Epithelial cell of esophagus (primary cell): ENCODE measurements around the gene MON2.
A peak's percentile ranks its signal among the peaks of the same experiment; 100 is the strongest.

Experiments used
- DNase-seq: peaks from one replicate; pipeline ENCODE4 v3.0.0; 2010; ENCODE audit warnings: low read depth
- H3K4me3 ChIP-seq: 2 replicates; pipeline ENCODE4 v1.5.1; 2011; ENCODE audit warnings: mild to moderate bottlenecking, low read length, control low read depth
- TF ChIP-seq, protein P1 (sequence below): IDR thresholded peaks from 2 replicates; pipeline ENCODE4 v1.5.1; 2011; ENCODE audit warnings: low read depth, mild to moderate bottlenecking, low read length, control low read depth, inconsistent platforms; ENCODE audit not compliant: insufficient read depth; ENCODE audit errors: missing control alignments

Gene MON2

DNA sequence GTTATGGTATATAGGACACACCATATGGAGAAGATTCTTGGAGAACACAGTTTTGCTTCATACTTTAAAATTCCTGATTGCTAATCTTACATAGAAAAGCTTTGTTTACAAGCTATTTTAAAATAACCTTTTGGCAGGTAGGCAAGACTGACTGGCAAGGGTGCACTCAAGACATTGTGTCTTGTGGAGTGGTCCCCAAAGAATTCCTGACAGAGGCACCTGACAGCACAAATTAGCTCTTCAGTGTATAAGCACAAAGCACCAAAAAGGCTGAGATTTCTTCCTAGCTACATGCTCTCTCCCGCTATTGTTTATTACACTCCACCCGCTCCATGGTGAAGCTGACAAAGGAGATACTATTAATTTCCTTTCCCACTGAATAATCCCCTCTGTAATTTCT, 139.4 kb downstream of the MON2 start:
- TF ChIP-seq, protein P1, sequence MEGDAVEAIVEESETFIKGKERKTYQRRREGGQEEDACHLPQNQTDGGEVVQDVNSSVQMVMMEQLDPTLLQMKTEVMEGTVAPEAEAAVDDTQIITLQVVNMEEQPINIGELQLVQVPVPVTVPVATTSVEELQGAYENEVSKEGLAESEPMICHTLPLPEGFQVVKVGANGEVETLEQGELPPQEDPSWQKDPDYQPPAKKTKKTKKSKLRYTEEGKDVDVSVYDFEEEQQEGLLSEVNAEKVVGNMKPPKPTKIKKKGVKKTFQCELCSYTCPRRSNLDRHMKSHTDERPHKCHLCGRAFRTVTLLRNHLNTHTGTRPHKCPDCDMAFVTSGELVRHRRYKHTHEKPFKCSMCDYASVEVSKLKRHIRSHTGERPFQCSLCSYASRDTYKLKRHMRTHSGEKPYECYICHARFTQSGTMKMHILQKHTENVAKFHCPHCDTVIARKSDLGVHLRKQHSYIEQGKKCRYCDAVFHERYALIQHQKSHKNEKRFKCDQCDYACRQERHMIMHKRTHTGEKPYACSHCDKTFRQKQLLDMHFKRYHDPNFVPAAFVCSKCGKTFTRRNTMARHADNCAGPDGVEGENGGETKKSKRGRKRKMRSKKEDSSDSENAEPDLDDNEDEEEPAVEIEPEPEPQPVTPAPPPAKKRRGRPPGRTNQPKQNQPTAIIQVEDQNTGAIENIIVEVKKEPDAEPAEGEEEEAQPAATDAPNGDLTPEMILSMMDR = no peak
- no peak overlapping the region for H3K4me3 ChIP-seq
- no peak for DNase-seq

DNA sequence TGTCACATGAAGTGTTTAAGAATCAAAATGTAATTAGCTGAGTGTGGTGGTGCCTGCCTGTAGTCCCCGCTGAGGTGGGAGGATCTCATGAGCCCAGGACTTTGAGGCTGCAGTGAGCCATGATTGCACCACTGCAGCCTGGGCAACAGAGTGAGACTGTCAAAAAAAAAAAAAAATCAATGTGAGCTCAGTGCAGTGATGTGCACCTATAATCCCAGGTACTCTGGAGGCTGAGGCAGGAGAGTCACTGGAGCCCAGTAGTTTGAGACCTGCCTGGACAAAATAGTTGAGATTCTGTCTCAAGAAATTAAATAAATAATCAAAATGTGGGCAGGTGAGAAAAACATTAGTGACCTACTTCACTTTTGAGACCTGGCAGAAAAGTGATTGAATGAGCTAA, 140.0 kb downstream of the MON2 start:
- no peak overlapping the region for H3K4me3 ChIP-seq
- TF ChIP-seq, protein P1 = no peak
- no peak for DNase-seq

DNA sequence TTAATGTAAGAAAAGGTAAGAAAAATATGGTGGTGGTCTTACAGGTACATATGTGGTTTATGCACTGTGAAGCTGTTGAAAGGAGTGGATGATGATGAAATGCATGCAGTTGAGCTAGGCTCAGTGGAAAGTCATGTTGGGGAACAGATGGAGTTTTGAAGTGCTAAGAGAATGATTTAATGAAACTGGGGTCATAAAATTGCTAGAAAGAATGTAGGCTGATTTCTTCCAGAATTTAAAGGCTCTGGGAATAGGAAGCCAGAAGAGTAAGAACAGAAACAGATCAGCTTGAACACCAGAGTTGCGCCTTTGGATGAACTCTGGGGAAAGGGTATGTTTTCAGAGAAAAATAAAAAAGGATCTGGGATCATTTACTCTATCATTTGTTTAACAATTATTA, 146.5 kb downstream of the MON2 start:
- no peak for DNase-seq
- no peak overlapping the region for H3K4me3 ChIP-seq
- TF ChIP-seq, protein P1 = no peak

DNA sequence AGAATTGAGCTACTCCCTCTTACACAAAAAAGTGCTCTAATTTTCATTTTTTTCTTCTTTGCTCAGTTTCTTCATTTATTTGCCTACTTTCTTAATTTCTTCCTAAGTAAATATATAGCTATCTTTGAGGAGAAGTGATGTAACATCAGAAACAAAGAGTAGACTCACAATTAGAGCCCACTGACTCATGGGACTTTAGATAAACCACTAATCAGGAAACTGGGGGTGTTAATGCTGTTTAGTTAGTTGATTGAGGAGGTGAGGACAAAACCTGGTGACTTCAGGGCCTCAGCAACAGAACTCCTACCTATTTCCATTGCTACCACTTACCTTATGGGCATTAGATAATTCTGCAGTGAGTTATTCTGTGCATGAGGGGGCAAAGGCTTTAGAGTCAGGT, 151.7 kb downstream of the MON2 start:
- peak; percentile 23 for DNase-seq
- H3K4me3 ChIP-seq = no peak overlapping the region
- TF ChIP-seq, protein P1 = no peak

DNA sequence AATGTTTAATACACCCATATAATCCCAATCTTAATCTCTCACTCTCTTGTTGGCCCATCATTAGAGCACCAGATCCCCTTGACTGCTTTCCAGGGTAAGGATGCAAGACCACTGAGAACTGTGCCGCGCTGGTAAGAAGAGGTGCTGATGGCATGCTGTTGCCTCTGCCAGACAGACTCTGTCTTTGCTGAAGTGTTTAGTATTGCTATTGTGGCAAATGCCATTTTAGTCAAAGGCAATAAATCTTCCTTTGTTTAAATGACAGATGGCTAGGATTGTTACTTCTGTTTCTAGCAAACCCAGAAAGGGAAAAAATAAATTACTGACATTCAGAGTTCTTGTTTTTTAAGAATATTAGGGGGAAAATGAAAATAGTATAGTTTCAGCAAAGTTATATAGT, 152.3 kb downstream of the MON2 start:
- H3K4me3 ChIP-seq = no peak overlapping the region
- TF ChIP-seq, protein P1 = no peak
- no peak for DNase-seq

DNA sequence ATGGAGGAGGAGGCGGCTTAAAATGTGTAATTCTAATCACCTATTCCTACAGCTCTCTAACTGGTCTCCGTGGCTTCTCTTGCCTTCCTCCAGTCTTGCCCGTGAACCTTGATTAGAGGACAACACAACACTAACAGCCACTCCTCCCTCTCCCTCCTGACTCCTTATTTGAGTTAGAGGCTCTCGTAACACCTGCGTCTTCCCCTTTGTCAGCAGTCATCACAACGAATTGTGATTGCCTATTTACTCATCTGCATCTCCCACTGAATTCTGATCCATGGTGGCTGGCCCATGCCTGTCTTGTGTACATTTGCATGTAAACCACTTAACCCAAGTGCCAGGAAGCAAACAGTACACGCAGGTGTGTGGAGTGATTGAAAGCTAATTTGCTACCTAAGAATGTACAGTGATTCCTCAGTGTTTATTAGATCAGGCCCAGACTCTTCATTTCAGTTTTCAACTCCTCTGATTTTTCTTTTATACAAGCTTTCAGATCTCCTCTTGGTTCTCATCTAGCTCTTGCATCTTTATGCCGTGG, 154.5 kb downstream of the MON2 start:
- peak; percentile 21 for DNase-seq
- TF ChIP-seq, protein P1 = no peak
- H3K4me3 ChIP-seq = no peak overlapping the region

DNA sequence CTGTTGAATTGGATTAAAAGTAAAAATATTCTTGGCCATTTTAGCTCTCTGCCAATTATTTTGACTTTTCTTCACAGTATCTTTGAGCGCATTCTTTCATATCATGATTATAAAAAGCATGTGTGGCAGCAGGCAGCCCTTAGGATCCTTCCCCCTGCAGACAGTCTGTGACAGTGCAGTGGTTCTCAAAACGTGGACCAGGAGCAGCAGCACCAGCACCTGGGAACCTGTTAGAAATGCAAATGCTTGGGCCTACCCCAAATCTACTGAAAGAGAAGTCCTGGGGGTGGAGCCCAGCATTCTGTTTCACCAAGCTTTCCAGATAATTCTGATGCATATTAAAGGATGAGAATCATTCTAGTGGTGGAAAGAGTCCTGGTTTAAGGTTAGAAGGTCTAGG, 155.6 kb downstream of the MON2 start:
- TF ChIP-seq, protein P1 = no peak
- H3K4me3 ChIP-seq = no peak overlapping the region
- no peak for DNase-seq
